CD4-positive, alpha-beta T cell treated with Interleukin-17A for 1 hour (primary cell): ENCODE results near the gene GRK5.
"Not testable (repeated sequence)": the region's sequence is repeated elsewhere in the genome, so short reads cannot be mapped to it uniquely, and the experiment has no call there.

ENCODE experiments used
- DNase-seq: peaks from one replicate; pipeline ENCODE4 v3.0.0-alpha.2; 2020

Gene GRK5

GRCh38 chr10:119225083-119225658 is 17.8 kb downstream of the GRK5 start:
- no peak for DNase-seq

DNA sequence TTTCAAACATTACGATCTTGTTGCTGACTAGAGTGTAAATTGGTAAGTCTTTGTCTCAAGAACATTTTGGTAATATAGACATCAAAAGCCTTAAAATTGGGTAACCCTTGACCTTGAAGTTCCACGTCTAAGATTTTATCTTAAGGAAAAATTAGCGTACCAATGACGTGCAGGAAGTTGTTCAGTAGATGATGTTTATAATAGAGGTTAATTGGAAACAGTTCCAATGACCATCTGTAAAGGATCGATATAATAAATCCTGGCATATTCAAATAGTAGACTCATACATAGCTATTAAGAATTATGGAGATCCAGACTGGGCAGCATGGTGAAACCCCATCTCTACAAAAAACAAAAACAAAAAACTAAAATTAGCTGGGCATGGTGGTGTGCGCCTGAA is 20.5 kb downstream of the GRK5 start:
- no peak for DNase-seq

GRCh38 chr10:119231654-119232053 is 24.3 kb downstream of the GRK5 start:
- no peak for DNase-seq

DNA sequence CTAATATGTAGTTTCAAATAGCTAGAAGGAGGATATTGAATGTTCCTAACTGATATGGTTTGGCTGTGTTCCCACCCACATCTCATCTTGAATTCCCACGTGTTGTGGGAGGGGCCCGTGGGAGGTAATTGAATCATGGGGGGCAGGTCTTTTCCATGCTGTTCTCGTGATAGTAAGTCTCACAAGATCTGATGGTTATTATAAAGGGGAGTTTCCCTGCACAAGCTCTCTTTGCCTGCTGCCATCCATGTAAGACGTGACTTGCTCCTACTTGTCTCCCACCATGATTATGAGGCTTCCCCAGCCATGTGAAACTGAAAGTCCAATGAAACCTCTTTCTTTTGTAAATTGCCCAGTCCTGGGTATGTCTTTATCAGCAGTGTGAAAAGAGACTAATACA is 25.1 kb downstream of the GRK5 start:
- not testable (repeated sequence) for DNase-seq

- no peak for DNase-seq
These were observed 25.9 kb downstream of the GRK5 start for GRCh38 chr10:119233123-119233820.

DNA sequence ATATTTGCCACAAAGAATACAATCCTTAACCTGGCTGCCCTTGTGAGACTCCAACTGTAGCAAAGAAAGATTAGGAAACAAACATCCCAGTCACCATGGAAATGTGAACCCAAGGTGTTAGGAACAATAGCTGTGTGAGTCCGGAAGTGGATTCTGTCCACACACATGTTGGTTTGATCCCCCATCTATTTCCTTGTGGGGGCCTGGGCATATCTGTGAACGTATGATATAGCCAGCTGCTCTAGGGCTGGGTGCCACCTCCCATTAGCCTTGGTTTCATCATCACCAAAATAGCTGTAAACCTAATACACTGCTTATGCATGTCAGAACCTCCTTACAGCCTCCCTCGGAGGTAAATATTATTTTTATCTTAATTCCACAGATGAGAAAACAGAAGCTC is 26.4 kb downstream of the GRK5 start:
- no peak for DNase-seq

DNA sequence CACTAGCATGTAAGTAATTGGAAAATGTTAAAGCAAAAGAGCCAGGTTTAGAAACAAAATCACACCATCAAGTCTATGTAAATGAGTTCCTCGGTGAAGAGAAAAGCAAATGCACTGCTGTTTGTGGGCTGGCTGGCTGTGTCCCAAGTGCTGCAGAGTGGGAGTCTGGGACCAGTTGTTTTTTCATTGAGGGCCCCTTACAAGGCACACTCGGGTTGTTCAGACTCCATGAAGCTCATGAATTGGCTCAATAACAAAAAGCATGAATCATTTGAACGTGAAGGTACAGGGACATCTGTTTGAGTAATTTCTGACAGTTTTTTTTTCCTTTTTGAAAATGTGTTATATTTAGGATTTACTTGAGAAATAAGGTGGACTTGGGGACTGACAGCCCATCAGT is 28.0 kb downstream of the GRK5 start:
- DNase-seq = no peak

GRCh38 chr10:119237722-119238436 is 30.5 kb downstream of the GRK5 start:
- no peak for DNase-seq

DNA sequence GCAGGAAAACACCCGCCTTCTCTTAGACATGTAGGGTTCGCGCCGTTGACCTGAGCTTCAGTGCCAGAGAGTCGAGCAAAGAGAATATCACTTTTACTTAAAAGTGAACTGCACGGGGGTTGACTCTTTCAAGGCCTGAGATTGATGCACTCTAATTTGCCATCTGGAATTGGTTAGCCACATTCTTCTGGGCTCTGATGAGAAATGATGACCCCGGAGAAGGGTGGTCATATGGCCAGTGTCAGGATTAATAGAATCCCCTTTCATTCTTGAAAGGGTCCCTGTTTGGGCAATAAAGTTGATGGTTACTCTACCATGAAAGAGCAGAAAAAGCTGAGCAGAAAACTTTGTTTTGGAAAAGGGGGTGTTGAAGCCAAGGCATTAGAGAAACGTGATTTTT is 31.2 kb downstream of the GRK5 start:
- DNase-seq = no peak

DNA sequence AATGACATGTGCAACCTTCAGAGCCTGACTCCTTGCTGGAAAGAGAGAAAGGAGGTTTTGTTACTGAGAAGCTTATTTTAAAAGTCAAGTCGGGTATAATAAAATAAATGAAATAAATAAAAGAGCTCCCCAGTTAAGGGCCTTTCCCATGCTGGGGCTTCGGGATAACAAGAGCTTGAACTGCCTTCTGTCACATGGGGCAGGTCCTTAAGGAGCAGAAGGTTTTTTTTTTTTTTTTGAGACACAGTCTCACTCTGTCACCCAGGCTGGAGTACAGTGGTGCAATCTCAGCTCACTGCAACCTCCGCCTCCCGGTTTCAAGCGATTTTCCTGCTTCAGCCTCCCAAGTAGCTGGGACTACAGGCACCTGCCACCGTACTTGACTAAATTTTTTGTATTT is 31.6 kb downstream of the GRK5 start:
- DNase-seq = not testable (repeated sequence)

DNA sequence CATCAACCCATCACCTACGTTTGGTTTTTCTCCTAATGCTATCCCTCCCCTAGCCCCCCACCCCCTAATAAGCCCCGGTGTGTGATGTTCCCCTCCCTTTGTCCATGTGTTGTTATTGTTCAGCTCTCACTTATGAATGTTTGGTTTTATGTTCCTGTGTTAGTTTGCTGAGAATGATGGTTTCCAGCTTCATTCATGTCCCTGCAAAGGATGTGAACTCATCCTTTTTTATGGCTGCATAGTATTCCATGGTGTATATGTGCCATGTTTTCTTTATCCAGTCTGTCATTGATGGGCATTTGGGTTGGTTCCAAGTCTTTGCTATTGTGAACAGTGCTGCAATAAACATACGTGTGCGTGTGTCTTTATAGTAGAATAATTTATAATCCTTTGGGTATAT is 32.3 kb downstream of the GRK5 start:
- not testable (repeated sequence) for DNase-seq

DNA sequence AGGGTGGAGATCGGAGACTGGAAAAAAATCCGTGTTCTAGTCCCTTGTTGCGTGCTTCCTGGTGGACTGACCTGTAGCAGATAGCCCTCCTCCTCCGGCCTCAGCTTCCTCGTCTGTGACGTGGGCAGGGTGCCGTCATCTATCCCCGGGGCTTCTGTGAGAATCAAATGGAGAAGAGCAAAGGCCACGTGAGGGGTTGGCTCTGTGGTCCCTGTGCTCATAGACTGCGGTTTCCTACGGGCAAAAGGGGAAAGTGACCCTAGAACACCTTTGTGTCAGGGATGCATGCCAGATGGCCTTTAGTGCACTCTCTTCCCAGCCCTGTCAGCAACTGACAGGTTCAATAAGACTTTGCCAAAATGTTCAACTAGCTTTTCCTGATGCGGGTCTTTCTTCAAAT is 33.7 kb downstream of the GRK5 start:
- no peak for DNase-seq

DNA sequence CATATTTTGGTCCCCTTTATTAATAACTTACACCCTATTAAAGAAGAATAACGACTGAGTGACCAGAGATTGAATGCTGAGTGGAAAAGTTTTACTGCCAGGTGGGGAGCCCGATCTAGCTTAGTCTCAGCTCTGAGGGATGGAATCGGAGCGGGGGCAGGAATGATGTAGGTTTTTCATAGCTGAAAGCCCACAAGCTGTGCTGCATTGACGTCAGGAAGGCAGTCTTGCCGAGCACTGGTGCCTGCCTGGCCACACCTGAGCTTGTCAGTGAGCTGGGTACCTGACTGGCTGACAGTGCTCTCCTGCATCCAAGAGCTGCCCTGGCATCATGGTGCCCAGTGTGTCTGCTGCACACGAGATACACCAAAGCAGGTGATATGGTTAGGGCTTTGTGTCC is 34.8 kb downstream of the GRK5 start:
- no peak for DNase-seq

DNA sequence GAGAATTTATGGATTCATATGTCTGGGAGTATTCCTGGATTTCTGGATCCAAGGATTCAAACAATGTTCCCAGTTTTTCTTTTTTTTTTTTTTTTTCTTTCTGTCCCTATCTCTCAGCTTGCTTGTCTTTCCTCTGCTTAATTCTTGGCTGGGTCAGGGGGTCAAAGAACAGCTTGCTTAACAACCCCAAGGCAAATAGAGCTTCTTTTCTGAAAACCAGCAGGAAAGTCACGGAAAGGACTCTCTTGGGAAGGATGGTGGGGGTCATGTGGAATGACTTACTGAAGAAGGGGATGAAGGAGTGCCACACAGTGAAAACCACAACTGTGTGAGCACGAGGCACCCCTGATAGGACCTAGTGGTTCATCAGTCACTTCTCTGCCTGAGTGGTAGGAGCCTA is 36.1 kb downstream of the GRK5 start:
- DNase-seq = no peak

DNA sequence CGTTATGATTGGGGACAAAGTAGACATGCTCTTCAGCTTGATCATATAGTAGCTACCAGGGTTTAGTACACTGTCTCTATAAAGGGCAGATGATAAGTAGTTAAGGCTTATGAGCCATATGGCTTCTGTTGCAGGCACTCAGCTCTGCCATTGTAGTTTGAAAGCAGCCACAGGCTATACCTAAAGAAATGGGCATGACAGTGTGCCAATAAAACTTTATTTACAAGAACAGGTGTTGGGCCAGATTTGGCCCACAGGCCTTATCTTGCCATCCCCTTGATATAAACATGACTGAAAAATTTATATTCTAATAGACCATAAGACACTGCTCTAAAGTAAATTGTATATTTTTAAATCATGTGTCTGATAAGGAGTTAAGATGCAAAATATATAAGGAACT is 36.6 kb downstream of the GRK5 start:
- DNase-seq = no peak

- DNase-seq = no peak
These were observed 37.9 kb downstream of the GRK5 start for GRCh38 chr10:119245272-119245671.

DNA sequence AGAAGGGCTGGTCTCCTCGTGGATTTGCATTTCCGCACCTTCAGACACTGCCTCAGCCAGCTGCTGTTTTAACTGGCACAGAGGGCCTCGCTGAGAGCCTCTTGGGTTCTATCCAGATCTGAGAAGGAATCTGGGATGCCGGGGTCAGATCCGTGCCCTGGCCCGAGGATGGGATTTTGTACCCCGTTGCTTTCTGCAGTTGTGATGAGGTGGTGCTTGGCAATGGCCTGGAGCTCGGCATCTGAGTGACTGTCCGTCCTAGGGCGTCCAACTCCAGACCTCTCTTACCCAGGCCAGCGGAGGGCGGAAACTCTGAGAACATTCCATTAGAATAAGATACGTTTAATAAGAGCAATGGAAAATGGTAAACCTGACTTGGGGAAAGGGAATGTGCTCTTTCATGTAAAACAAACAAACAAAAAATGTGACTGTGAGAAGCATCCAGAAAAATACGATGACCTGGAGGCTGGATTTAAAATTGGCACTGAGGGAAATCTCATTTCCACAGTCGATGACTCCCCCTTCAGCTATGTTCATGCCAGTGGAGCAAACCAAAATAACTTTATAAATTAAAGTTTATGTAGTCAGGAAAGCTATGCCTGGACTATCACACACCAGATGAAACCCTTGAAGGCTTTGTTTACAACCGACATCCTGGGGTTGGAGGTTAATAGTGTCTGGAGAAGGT is 39.6 kb downstream of the GRK5 start:
- DNase-seq = no peak

DNA sequence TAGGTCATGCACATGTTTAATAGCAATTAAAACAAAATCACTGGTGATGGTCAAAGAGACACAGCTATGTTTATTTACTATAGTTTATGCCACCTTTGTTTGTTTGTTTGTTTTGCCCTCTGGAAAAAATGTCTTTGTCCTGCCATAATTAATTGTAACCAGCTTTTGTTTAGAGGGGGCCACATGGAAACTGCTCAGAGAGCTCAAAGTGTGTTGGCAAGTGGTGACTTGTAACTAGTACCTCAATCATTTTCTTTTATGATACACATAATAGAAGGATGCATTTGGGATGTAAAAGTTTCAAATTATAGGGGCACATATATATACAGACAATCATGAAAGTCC is 40.2 kb downstream of the GRK5 start:
- DNase-seq = no peak

DNA sequence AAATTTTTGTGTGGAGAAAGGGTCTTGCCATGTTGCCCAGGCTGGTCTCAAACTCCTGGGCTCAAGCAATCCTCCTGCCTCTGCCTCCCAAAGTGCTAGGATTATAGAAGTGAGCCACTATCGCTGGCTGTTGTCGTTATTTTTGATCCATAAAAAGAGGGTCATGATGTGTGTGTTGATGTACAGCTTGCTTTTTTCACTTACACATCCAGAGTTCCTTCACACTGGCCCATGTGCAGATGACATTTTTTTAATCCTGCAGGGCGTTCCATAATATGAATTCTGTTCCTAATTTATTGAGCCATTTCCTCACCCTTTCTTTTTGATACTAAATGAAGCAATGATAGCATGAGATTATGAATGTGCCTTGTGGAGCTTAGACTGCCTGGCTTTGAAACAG is 40.8 kb downstream of the GRK5 start:
- no peak for DNase-seq

DNA sequence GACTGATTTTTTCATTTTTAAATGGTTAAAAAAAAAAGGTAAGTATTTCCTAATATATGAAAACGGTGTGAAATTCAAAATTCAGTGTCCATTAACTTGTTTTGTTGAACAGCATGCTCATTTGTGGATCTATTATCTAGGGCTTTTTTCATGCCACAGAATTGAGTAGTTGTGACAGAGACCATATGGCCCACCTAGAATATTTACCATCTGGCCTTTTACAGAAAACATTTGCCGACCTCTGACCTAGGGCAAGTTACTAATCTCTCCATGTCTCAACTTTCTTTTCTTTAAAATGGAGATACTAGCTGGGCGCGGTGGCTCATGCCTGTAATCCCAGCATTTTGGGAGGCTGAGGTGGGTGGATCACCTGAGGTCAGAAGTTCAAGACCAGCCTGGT is 41.3 kb downstream of the GRK5 start:
- no peak for DNase-seq

DNA sequence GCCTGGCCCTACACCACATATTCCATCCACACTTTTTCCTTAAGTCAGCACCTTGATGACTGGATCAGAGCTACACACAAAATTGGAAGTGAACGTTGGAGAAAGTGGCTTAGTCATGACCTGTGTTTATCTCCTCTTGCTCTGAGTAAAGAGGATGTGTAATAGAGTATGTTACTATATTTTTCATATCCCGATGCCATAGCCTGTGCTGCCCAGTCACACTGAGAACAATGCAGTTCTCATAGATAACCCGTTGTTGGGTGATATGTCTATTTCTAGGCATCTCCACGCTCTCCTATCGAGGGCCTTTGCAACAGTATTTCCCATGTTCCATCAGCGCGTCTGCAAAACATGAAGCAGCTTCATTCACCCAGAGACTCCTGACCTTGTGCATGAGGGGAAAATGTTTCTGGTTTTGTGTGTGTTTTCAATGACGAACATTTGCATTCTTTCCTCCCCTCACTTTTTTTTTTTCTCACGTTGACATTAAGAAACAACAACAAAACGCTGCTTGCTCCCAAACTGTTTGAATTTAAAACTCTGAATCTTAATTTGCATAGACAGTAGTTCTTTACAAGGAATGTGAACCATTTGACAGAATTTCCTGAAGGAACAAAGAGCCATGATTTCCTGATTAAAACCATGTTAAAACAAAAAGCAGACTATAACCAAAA is 43.4 kb downstream of the GRK5 start:
- DNase-seq = no peak

DNA sequence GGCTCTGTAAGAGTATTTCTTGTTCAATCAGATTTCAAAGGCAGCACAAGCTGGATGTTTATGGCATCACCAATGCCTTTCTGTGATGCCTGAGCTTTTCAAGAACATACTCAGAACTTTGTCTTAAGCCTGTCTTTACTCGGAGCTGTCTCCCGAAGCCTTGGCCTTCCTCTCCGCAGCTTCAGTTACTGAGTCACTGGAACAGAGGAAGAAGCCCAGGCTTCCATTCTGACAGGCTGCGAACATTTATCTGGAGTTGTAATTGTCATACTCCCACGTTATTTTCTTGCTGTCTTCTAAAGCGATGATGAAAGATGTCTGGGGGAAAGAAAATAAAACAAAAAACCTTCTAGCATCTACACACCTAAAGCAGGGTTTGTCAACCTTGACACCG is 43.9 kb downstream of the GRK5 start:
- DNase-seq = no peak

DNA sequence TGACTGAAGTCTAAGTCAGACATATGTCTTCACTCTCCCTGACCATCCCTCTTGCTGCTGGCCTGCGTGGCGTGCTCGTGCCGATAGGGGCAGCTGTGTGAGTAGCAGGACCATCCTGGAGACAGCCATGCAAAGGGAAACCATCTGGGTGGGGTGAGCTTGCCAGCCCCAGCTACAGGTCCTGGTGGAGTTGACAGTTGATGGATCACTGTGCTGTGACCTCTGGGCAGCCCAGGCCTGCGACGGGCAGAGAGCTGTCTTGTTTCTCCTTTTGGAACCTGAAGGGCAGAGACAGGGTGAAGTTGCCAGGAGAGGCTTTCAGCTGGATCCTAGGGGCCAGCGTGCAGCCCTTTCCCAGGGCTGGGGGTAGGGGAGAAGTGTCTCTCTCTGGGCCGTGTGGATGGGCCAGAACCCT is 44.7 kb downstream of the GRK5 start:
- no peak for DNase-seq
